ENCODE data around the gene CD200R1. TPM values are rescaled to one million over a fixed set of nuclear protein-coding genes. Genes with fewer than 3 reads are reported as not detected.
A peak's percentile ranks its signal among the peaks of the same experiment; 100 is the strongest.

The CD200R1 gene
- total RNA-seq, 2 donors from 2014 or later = 0.37 to 0.83 TPM

DNA sequence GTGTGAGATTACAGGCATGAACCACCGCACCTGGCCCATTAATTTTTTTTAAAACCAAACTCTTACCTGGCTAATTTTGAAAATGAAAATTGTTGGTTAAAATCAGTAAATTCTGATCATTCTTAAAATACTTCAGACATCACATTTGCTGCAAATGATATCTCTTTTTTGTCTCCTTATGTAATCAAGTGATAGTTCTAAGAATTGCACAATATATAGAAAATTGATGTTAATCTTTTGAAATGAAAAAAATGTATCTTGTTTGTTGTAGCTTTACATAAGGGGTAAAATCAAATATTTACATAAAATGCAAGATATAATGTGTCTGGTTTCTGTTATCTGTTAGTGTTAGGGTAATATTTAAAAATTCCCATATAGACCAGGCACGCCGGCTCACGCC, 20.9 kb upstream of the CD200R1 start:
- H3K9me3 ChIP-seq = no peaks in the 10 kb centered on the region
- TF ChIP-seq, protein P1, sequence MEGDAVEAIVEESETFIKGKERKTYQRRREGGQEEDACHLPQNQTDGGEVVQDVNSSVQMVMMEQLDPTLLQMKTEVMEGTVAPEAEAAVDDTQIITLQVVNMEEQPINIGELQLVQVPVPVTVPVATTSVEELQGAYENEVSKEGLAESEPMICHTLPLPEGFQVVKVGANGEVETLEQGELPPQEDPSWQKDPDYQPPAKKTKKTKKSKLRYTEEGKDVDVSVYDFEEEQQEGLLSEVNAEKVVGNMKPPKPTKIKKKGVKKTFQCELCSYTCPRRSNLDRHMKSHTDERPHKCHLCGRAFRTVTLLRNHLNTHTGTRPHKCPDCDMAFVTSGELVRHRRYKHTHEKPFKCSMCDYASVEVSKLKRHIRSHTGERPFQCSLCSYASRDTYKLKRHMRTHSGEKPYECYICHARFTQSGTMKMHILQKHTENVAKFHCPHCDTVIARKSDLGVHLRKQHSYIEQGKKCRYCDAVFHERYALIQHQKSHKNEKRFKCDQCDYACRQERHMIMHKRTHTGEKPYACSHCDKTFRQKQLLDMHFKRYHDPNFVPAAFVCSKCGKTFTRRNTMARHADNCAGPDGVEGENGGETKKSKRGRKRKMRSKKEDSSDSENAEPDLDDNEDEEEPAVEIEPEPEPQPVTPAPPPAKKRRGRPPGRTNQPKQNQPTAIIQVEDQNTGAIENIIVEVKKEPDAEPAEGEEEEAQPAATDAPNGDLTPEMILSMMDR (IDR thresholded peaks at IDR 0.05) = no peak
- no peak overlapping the region for H3K27ac ChIP-seq
- DNase-seq (ENCODE audit: low spot score) = no peak
- H3K4me3 ChIP-seq = no peak overlapping the region
- H3K4me1 ChIP-seq = peaks cover 0 to 11% of the 10 kb centered on the region in 2 donors
- H3K27me3 ChIP-seq = no peaks in the 10 kb centered on the region
- peaks cover 19% of the 10 kb centered on the region for H3K36me3 ChIP-seq

DNA sequence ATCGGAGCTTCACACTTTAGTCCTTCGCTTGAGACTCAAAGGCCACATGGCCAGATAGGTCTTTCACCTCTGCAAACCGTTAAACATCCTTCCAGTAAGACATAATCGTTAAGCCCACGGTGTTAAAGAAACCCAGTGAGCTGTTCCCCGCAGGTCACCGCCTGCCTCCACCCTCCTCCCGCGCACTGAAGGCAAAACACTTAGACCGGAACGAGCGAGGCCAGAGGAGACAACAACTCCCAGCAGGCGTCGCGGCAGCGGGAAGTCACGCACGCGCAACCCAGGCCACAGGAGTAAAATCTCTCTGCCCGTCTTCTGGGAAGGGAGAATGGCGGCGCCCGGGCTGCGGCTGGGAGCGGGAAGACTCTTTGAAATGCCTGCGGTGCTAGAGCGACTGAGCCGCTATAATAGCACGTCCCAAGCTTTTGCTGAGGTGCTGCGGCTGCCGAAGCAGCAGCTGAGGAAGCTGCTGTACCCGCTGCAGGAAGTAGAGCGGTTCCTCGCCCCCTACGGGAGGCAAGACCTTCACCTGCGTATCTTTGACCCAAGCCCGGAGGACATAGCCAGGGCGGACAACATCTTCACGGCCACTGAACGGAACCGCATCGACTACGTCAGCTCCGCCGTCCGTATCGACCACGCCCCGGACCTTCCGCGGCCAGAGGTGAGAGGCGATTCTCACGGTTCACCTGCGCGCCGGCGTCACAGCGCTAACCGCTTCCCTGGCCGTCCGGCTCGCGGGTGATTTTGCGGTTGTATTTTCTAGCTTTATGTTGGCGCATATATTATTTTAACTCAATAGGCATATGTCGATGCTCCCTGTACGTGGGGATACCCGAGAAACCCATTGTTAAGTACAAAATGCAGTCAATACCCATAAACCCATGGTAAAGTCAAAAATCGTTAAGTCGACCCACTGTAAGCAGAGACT, 16.0 kb upstream of the CD200R1 start, which contains the start of gene GTPBP8:
Gene GTPBP8 (plus strand): TSS at position 313 of the 931 bp plus-strand sequence. CDS start 16 bp downstream, at position 329.
- Histone ChIP-seq H3K9me3 (no peaks in the 10 kb centered on the region), H3K27me3 (no peaks in the 10 kb centered on the region), H3K27ac (peak within 1 kb of the TSS; percentile 88 to 96), H3K36me3 (no peaks in the 10 kb centered on the region), H3K4me3 (peak within 1 kb of the TSS; percentile 61 to 85), H3K4me1 (peaks cover 0 to 11% of the 10 kb centered on the region in 2 donors)
- TF ChIP-seq, protein P1 (IDR thresholded peaks at IDR 0.05) = peak in 1 of 2 donors; percentile 22
- DNase-seq (ENCODE audit: low spot score) = peak; percentile 93

GRCh38 chr3:112987710-112988334, 12.9 kb upstream of the CD200R1 start:
- Histone ChIP-seq H3K27me3 (no peaks in the 10 kb centered on the region), H3K36me3 (no peaks in the 10 kb centered on the region), H3K27ac (no peak overlapping the region), H3K9me3 (no peaks in the 10 kb centered on the region), H3K4me3 (no peak overlapping the region), H3K4me1 (peaks cover 0 to 11% of the 10 kb centered on the region in 2 donors)
- TF ChIP-seq, protein P1 (IDR thresholded peaks at IDR 0.05) = no peak
- DNase-seq (ENCODE audit: low spot score) = no peak

DNA sequence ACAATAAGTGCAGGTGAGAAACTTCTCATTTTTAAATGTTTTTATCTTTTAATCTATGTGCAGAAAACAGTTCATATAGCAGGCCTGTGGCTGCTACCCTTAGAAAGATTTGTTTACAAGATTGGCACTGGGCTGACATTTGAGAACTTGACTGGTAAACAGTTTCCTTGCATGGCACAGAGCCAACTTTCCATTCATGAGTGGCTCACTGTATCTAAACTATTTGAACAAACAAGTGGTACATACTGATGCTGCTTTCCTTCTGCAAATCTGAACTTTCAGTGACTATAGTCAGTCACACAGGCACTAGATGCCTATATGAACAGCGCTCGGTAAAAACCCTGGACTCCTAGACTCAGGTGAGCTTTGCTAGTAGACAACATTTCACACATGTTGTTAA, 9.6 kb upstream of the CD200R1 start:
- TF ChIP-seq, protein P1 (IDR thresholded peaks at IDR 0.05) = no peak
- no peaks in the 10 kb centered on the region for H3K27me3 ChIP-seq
- no peak for DNase-seq (ENCODE audit: low spot score)
- no peak overlapping the region for H3K4me3 ChIP-seq
- H3K36me3 ChIP-seq = no peaks in the 10 kb centered on the region
- H3K27ac ChIP-seq = no peak overlapping the region
- H3K9me3 ChIP-seq = no peaks in the 10 kb centered on the region
- H3K4me1 ChIP-seq = no peaks in the 10 kb centered on the region

DNA sequence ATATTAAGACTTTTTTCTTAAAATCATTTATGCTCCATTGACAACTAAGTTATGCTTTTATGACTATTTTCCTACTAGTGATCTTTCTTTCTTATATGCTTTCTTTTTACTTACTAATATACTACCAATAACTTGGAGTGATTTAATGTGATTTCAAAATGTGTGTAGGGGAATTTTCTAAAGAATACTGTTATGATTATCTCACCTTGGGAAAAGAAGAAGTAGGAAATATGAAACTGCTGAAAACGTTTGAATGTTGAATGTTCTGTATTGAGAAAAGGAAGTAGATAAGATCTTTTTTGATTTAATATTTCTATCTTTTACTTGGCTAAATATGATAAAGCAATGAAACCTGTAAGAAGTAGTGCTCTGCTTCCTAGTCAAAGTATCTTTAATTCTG, 7.8 kb upstream of the CD200R1 start:
- no peaks in the 10 kb centered on the region for H3K4me1 ChIP-seq
- H3K27ac ChIP-seq = no peak overlapping the region
- H3K27me3 ChIP-seq = no peaks in the 10 kb centered on the region
- H3K36me3 ChIP-seq = no peaks in the 10 kb centered on the region
- TF ChIP-seq, protein P1 (IDR thresholded peaks at IDR 0.05) = no peak
- H3K4me3 ChIP-seq = no peak overlapping the region
- DNase-seq (ENCODE audit: low spot score) = no peak
- H3K9me3 ChIP-seq = no peaks in the 10 kb centered on the region

Data from right atrium auricular region (tissue), 2 donors.